Measurements from ENCODE around the gene DZANK1.
A peak's percentile ranks its signal among the peaks of the same experiment; 100 is the strongest.

The DZANK1 gene

GRCh38 chr20:18440403-18440802 lies 26.4 kb downstream of the DZANK1 start:
- no peak for TF ChIP-seq CTCF (IDR thresholded peaks at IDR 0.05; ENCODE audit: control insufficient read depth, extremely low read depth, insufficient read depth)
- DNase-seq (ENCODE audit: low read depth) = no peak
- H3K4me3 ChIP-seq (ENCODE audit: low read depth, low read length) = no peak overlapping the region

GRCh38 chr20:18436847-18437246 lies 30.0 kb downstream of the DZANK1 start:
- no peak overlapping the region for H3K4me3 ChIP-seq (ENCODE audit: low read depth, low read length)
- no peak for DNase-seq (ENCODE audit: low read depth)
- no peak for TF ChIP-seq CTCF (IDR thresholded peaks at IDR 0.05; ENCODE audit: control insufficient read depth, extremely low read depth, insufficient read depth)

- no peak for TF ChIP-seq CTCF (IDR thresholded peaks at IDR 0.05; ENCODE audit: control insufficient read depth, extremely low read depth, insufficient read depth)
These were observed 35.6 kb downstream of the DZANK1 start for GRCh38 chr20:18431206-18431605.

GRCh38 chr20:18430172-18430826 lies 36.5 kb downstream of the DZANK1 start:
- DNase-seq (ENCODE audit: low read depth) = peak; percentile 34
- TF ChIP-seq CTCF (IDR thresholded peaks at IDR 0.05; ENCODE audit: control insufficient read depth, extremely low read depth, insufficient read depth) = no peak
- no peak overlapping the region for H3K4me3 ChIP-seq (ENCODE audit: low read depth, low read length)

More at GRCh38 chr20:18431206-18431605, 35.6 kb downstream of the DZANK1 start:
- no peak overlapping the region for H3K4me3 ChIP-seq (ENCODE audit: low read depth, low read length)
- no peak for DNase-seq (ENCODE audit: low read depth)

GRCh38 chr20:18428490-18429173 lies 38.2 kb downstream of the DZANK1 start:
- no peak overlapping the region for H3K4me3 ChIP-seq (ENCODE audit: low read depth, low read length)
- peak; percentile 83 for DNase-seq (ENCODE audit: low read depth)
- no peak for TF ChIP-seq CTCF (IDR thresholded peaks at IDR 0.05; ENCODE audit: control insufficient read depth, extremely low read depth, insufficient read depth)

- H3K4me3 ChIP-seq (ENCODE audit: low read depth, low read length) = no peak overlapping the region
- no peak for TF ChIP-seq CTCF (IDR thresholded peaks at IDR 0.05; ENCODE audit: control insufficient read depth, extremely low read depth, insufficient read depth)
- no peak for DNase-seq (ENCODE audit: low read depth)
These were observed 39.6 kb downstream of the DZANK1 start for GRCh38 chr20:18427214-18427613.
